Activated naive CD8-positive, alpha-beta T cell (primary cell): ENCODE measurements around the gene TMUB2.
"Not testable (repeated sequence)": the region's sequence is repeated elsewhere in the genome, so short reads cannot be mapped to it uniquely, and the experiment has no call there.

Source experiments
- H3K27ac Mint-ChIP-seq: one replicate; pipeline ENCODE4 v1.8.0; 2021; ENCODE audit warnings: mixed read lengths
- H3K27me3 Mint-ChIP-seq: one replicate; pipeline ENCODE4 v1.8.0; 2021; ENCODE audit warnings: mixed read lengths
- H3K36me3 Mint-ChIP-seq: one replicate; pipeline ENCODE4 v1.8.0; 2021; ENCODE audit warnings: mixed read lengths
- H3K4me1 Mint-ChIP-seq: one replicate; pipeline ENCODE4 v1.8.0; 2021; ENCODE audit warnings: low read depth, mixed read lengths
- H3K4me3 Mint-ChIP-seq: one replicate; pipeline ENCODE4 v1.8.0; 2021; ENCODE audit warnings: mild to moderate bottlenecking, mixed read lengths
- H3K9me3 Mint-ChIP-seq: one replicate; pipeline ENCODE4 v1.8.0; 2021; ENCODE audit warnings: low read depth, mixed read lengths

The TMUB2 gene

DNA sequence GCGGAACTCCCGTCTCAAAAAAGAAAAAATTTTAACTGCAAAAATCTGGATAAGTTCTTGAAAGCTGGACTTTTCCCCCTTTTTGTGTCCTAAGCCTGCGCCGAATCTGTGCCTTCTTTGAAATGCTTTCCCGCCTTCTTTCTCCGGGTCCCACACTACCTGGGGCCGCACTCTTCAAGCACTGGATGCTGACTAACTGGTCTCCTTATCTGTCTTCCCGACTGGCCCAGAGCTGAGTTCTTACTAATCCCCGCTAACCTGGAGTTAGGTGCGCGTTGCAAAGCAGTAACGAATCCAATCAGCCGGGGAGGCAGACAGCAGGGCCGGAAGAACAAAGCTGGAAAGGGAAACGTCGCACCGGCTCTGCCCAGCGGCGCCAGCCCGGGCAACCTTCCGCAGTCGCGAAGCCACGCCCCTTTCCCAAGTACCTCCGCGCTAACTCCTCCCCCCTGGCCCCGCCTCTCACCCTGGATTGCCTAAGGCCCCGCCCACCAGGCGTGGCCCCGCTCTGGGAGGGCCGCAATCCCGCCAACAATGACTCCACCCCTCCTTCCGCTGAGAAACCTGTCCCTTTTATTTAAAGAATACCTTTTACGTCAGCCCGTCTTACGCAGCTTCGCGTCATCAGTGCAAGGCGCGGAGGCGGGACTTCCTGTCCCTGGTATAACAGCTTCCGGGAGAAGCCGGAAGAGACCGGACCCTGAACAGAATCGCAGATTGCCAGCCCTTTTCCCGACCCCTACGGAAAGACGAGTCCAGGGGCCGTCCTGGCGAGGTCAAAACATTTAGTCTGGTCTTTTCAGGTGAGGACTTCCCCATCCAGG, at the start of gene TMUB2:
TMUB2 (plus strand) TSS at position 666 of the 824 bp plus-strand sequence. CDS start 737 bp downstream, outside the sequence.
- no peaks in the 10 kb centered on the region for H3K27me3 Mint-ChIP-seq
- H3K36me3 Mint-ChIP-seq = peaks cover 2% of the 10 kb centered on the region
- peak within 1 kb of the TSS; percentile 99 for H3K4me3 Mint-ChIP-seq
- peak within 1 kb of the TSS; percentile 99 for H3K27ac Mint-ChIP-seq
- H3K9me3 Mint-ChIP-seq = no peaks in the 10 kb centered on the region
- peaks cover 39% of the 10 kb centered on the region for H3K4me1 Mint-ChIP-seq

DNA sequence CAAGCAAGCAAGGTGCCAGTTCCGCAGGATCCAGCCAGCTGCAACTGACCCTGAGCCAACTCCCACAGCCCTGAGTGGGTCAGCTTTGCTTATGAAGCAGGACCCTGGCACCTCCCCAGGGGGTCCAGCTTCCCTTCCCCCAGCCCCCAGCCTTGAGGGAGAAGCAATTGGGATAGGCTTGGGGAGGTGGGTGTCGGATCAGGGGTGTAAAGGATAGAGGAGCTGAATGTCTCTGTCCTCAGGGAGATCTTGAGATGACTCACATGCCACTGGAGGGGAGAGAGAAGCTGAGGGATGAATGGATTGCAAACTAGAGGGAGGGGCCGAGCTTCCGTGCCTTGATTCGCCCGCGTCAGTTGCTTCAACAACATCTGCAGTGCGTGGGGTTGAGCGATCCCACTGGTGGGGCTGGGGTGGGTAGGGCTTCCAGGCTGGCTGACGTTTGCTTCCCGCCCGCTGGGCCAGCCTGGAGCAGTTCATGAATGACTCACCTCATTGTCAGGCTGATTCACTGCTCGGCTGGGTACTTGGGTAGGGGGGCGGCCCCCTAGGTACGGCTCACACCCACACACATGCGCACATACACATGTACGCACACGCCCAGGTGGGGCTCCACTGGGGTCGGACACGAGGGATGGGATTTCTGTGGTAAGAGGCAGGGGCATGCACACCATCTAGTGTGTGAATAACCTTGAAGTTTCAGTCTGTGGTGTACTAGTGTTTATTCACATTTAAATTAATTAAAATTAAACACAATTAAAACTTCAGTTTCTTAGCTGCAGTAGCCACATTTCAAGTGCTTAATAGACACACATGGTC, 48.7 kb upstream of the TMUB2 start:
- H3K36me3 Mint-ChIP-seq = no peaks in the 10 kb centered on the region
- no peaks in the 10 kb centered on the region for H3K27me3 Mint-ChIP-seq
- H3K27ac Mint-ChIP-seq = no peak overlapping the region
- H3K4me3 Mint-ChIP-seq = peak overlapping the region; percentile 27
- H3K4me1 Mint-ChIP-seq = peaks cover 15% of the 10 kb centered on the region
- H3K9me3 Mint-ChIP-seq = no peaks in the 10 kb centered on the region

DNA sequence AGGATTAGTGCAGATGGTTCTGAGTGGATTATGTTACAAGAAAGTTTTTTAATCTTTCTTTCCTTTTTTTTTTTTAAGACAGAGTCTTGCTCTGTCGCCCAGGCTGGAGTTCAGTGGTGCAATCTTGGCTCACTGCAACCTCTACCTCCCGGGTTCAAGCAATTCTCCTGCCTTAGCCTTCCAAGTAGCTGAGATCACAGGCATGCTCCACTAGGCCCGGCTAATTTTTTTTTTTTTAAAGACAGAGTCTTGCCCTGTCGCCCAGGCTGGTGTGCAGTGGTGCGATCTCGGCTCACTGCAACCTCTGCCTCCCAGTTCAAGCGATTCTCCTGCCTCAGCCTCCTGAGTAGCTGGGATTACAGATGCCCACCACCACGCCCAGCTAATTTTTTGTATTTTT, 42.9 kb upstream of the TMUB2 start:
- H3K9me3 Mint-ChIP-seq, H3K27me3 Mint-ChIP-seq, H3K27ac Mint-ChIP-seq, H3K36me3 Mint-ChIP-seq, H3K4me1 Mint-ChIP-seq, H3K4me3 Mint-ChIP-seq: not testable (repeated sequence)

DNA sequence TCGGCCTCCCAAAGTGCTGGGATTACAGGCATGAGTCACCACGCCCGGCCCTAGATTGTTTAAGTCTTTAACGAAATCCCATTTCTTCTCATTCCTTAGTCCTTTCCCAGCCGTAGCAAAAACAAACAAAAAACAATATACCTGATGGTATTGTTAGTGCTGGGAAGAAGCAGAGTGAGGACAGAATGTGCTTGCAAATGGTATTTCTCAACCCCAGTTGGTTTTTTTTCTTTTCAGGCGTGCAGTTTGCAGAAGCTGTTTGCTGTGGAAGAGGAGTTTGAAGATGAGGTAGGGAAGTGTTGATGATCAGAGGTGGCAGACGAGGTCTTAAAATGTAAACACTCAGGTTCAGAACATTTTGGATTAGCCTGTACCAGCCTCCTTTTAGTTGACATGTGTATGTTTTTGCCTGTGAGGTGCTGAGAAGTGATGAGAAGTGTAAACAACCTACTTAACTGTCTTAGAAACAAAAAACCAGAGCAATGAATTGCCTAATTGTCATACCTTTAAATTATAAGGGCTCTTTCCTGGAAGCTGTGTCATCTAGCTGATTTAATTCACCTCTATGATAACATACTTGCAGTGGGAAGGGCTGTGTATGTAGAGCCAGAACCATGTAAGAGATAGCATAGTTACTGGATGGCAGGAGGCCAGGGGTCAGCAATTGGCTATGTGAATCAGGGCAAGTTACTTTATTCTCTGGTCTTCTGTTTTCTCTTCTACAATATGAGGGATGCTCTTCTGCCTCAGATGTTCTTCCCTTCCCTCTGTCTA, 41.6 kb upstream of the TMUB2 start:
- Mint-ChIP-seq H3K27me3 (no peaks in the 10 kb centered on the region), H3K27ac (no peak overlapping the region), H3K36me3 (peaks cover 2% of the 10 kb centered on the region), H3K4me1 (peaks cover 2% of the 10 kb centered on the region), H3K4me3 (no peak overlapping the region), H3K9me3 (no peaks in the 10 kb centered on the region)

- Mint-ChIP-seq H3K4me3 (no peak overlapping the region), H3K27ac (no peak overlapping the region), H3K4me1 (no peaks in the 10 kb centered on the region), H3K9me3 (no peaks in the 10 kb centered on the region), H3K27me3 (no peaks in the 10 kb centered on the region), H3K36me3 (peaks cover 2% of the 10 kb centered on the region)
Measured at GRCh38 chr17:44146375-44147346, 40.1 kb upstream of the TMUB2 start.

DNA sequence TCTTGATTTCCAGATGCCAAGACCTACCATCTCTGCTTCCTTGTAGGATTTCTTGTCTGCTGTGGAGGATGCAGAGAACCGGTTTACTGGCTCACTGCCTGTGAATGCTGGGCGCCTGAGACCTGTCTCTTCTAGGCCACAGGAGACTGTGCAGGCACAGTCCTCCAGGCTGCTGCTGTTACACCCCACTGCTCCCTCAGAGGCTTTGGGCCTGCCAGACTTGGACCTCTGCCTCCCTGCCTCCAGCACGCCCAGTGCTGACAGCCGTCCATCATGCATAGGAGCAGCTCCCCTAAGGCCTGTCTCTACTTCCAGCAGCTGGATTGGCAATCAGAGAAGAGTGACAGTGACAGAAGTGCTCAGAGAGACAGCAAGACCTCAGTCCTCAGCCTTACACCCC, 39.0 kb upstream of the TMUB2 start:
- H3K9me3 Mint-ChIP-seq = no peaks in the 10 kb centered on the region

GRCh38 chr17:44149066-44149465, 37.7 kb upstream of the TMUB2 start:
- not testable (repeated sequence) for H3K36me3 Mint-ChIP-seq, H3K27ac Mint-ChIP-seq, H3K9me3 Mint-ChIP-seq, H3K27me3 Mint-ChIP-seq, H3K4me1 Mint-ChIP-seq, H3K4me3 Mint-ChIP-seq

More for the DNA sequence above, 39.0 kb upstream of the TMUB2 start:
- no peak overlapping the region for H3K4me3 Mint-ChIP-seq
- no peaks in the 10 kb centered on the region for H3K27me3 Mint-ChIP-seq
- no peaks in the 10 kb centered on the region for H3K4me1 Mint-ChIP-seq
- no peak overlapping the region for H3K27ac Mint-ChIP-seq
- peaks cover 3% of the 10 kb centered on the region for H3K36me3 Mint-ChIP-seq

DNA sequence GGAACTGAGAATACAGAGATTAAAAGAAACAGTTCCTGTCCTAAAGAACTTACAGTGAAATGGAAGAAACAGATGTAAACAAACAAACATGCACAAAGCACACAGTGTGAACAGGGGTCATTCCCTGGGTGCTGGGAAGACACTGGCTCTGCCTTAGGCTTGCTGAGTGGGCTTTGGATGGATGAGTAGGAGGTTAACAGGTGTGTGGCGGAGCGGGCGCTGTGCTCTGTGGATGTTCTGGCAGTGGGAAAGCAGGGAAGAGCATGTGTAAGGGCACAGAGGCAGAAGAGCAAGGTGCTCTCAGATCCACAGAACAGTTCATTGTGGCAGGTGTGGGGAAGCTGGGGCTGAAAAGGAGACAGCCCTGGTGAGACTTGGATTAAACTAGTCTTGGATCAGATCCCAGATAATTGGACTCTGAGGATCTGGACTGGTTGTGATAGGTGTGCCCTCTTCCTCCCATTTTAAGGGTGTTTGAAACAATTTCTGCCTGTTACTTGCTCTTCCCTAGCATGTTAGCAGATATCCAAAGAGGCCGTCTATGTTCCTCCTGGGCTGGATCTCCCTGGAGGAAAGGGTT, 36.9 kb upstream of the TMUB2 start:
- H3K9me3 Mint-ChIP-seq = no peaks in the 10 kb centered on the region
- no peak overlapping the region for H3K4me3 Mint-ChIP-seq
- H3K27ac Mint-ChIP-seq = peak overlapping the region; percentile 68
- H3K4me1 Mint-ChIP-seq = no peaks in the 10 kb centered on the region
- H3K27me3 Mint-ChIP-seq = no peaks in the 10 kb centered on the region
- H3K36me3 Mint-ChIP-seq = peaks cover 4% of the 10 kb centered on the region

- Mint-ChIP-seq H3K36me3 (peaks cover 4% of the 10 kb centered on the region), H3K27me3 (no peaks in the 10 kb centered on the region), H3K4me1 (no peaks in the 10 kb centered on the region), H3K4me3 (no peak overlapping the region), H3K9me3 (no peaks in the 10 kb centered on the region), H3K27ac (no peak overlapping the region)
Measured at GRCh38 chr17:44152875-44153274, 33.9 kb upstream of the TMUB2 start.

- H3K27me3 Mint-ChIP-seq = no peaks in the 10 kb centered on the region
- peaks cover 2% of the 10 kb centered on the region for H3K4me1 Mint-ChIP-seq
- no peaks in the 10 kb centered on the region for H3K9me3 Mint-ChIP-seq
- H3K36me3 Mint-ChIP-seq = peaks cover 4% of the 10 kb centered on the region
- H3K27ac Mint-ChIP-seq = no peak overlapping the region
- H3K4me3 Mint-ChIP-seq = no peak overlapping the region
Measured at GRCh38 chr17:44155488-44155887, 31.3 kb upstream of the TMUB2 start.

GRCh38 chr17:44159519-44160210, 27.1 kb upstream of the TMUB2 start:
- H3K9me3 Mint-ChIP-seq = no peaks in the 10 kb centered on the region
- H3K4me3 Mint-ChIP-seq = no peak overlapping the region
- no peak overlapping the region for H3K27ac Mint-ChIP-seq
- H3K4me1 Mint-ChIP-seq = peaks cover 2% of the 10 kb centered on the region
- peaks cover 2% of the 10 kb centered on the region for H3K36me3 Mint-ChIP-seq
- no peaks in the 10 kb centered on the region for H3K27me3 Mint-ChIP-seq

- H3K4me3 Mint-ChIP-seq = no peak overlapping the region
- no peaks in the 10 kb centered on the region for H3K9me3 Mint-ChIP-seq
- H3K4me1 Mint-ChIP-seq = peaks cover 12% of the 10 kb centered on the region
- no peaks in the 10 kb centered on the region for H3K27me3 Mint-ChIP-seq
- H3K27ac Mint-ChIP-seq = no peak overlapping the region
- no peaks in the 10 kb centered on the region for H3K36me3 Mint-ChIP-seq
Measured at GRCh38 chr17:44164476-44164875, 22.3 kb upstream of the TMUB2 start.

GRCh38 chr17:44167181-44167861, 19.5 kb upstream of the TMUB2 start:
- Mint-ChIP-seq H3K4me3 (no peak overlapping the region), H3K27ac (no peak overlapping the region), H3K27me3 (no peaks in the 10 kb centered on the region), H3K36me3 (no peaks in the 10 kb centered on the region), H3K9me3 (no peaks in the 10 kb centered on the region), H3K4me1 (peaks cover 10% of the 10 kb centered on the region)
